Activated CD8-positive, alpha-beta memory T cell treated with anti-CD3 and anti-CD28 coated beads, Interleukin-2, amount 10 ng/mL, durations not matched to agents 7 days and 5 days (primary cell): ENCODE measurements around the gene RNF4. TPM values are rescaled to one million over a fixed set of nuclear protein-coding genes. Genes with fewer than 3 reads are reported as not detected.
"Not testable (repeated sequence)": the region's sequence is repeated elsewhere in the genome, so short reads cannot be mapped to it uniquely, and the experiment has no call there.

Source experiments
- ATAC-seq: fragments of 150-1000 bp; cut with Tn5 transposase; one replicate; pipeline ENCODE4 v1.10.0; 2021; ENCODE audit warnings: moderate library complexity
- CTCF ChIA-PET: fragments of 350-600 bp; sonication (Branson Sonifier 250); formaldehyde crosslinking; loops from one replicate; lab custom pipeline; 2021; ENCODE audit warnings: antibody characterized with exemption; lab: Charles Lee
- DNase-seq: peaks from one replicate; pipeline ENCODE4 v3.0.0-alpha.2; 2020
- H3K27ac Mint-ChIP-seq: one replicate; pipeline ENCODE4 v1.8.0; 2021; ENCODE audit warnings: mild to moderate bottlenecking, mixed read lengths
- H3K27me3 Mint-ChIP-seq: one replicate; pipeline ENCODE4 v1.8.0; 2021; ENCODE audit warnings: mixed read lengths
- H3K36me3 Mint-ChIP-seq: one replicate; pipeline ENCODE4 v1.8.0; 2021; ENCODE audit warnings: mild to moderate bottlenecking, mixed read lengths
- H3K4me1 Mint-ChIP-seq: one replicate; pipeline ENCODE4 v1.8.0; 2021; ENCODE audit warnings: mixed read lengths
- H3K4me3 Mint-ChIP-seq: one replicate; pipeline ENCODE4 v1.8.0; 2021; ENCODE audit warnings: mild to moderate bottlenecking, moderate library complexity, mixed read lengths
- H3K9me3 Mint-ChIP-seq: one replicate; pipeline ENCODE4 v1.8.0; 2022; ENCODE audit warnings: low read depth, mixed read lengths
- total RNA-seq, 2 experiments: library from RNA; stranded (reverse); gene quantifications; one replicate each; pipeline ENCODE4 v1.2.3, GENCODE V29; 2021

The RNF4 gene
- total RNA-seq, 2 experiments from 2014 or later, result 108 to 116 TPM

GRCh38 chr4:2511645-2512131 lies 42.8 kb downstream of the RNF4 start:
- Mint-ChIP-seq H3K9me3 (no peaks in the 10 kb centered on the region), H3K4me1 (peaks cover 32% of the 10 kb centered on the region), H3K4me3 (no peak overlapping the region), H3K27me3 (no peaks in the 10 kb centered on the region), H3K36me3 (peaks cover 56% of the 10 kb centered on the region), H3K27ac (peak overlapping the region; percentile 83)
- DNase-seq (peak; percentile 46), ATAC-seq (peak; percentile 60)
- CTCF ChIA-PET, result no interaction called here

- Mint-ChIP-seq H3K4me1 (peaks cover 32% of the 10 kb centered on the region), H3K4me3 (no peak overlapping the region), H3K36me3 (peaks cover 55% of the 10 kb centered on the region), H3K27me3 (no peaks in the 10 kb centered on the region), H3K27ac (peak overlapping the region; percentile 83), H3K9me3 (no peaks in the 10 kb centered on the region)
- CTCF ChIA-PET, result no interaction called here
- DNase-seq, result no peak
- ATAC-seq, result no peak
These were observed 43.7 kb downstream of the RNF4 start for GRCh38 chr4:2512396-2513135.

- H3K9me3 Mint-ChIP-seq, H3K27me3 Mint-ChIP-seq, ATAC-seq, CTCF ChIA-PET, H3K27ac Mint-ChIP-seq, H3K4me3 Mint-ChIP-seq, DNase-seq: not testable (repeated sequence)
- H3K36me3 Mint-ChIP-seq, result peaks cover 56% of the 10 kb centered on the region
- peaks cover 26% of the 10 kb centered on the region for H3K4me1 Mint-ChIP-seq
These were observed 45.3 kb downstream of the RNF4 start for GRCh38 chr4:2514193-2514592.

GRCh38 chr4:2514944-2515343 lies 46.0 kb downstream of the RNF4 start:
- Mint-ChIP-seq H3K4me1 (peaks cover 19% of the 10 kb centered on the region), H3K36me3 (peaks cover 51% of the 10 kb centered on the region)
- not testable (repeated sequence) for ATAC-seq

GRCh38 chr4:2515830-2516550 lies 47.1 kb downstream of the RNF4 start:
- CTCF ChIA-PET, result no interaction called here
- peaks cover 8% of the 10 kb centered on the region for H3K4me1 Mint-ChIP-seq
- H3K27me3 Mint-ChIP-seq, result no peaks in the 10 kb centered on the region
- peaks cover 43% of the 10 kb centered on the region for H3K36me3 Mint-ChIP-seq
- H3K27ac Mint-ChIP-seq, result no peak overlapping the region
- no peak for DNase-seq
- H3K4me3 Mint-ChIP-seq, result no peak overlapping the region
- H3K9me3 Mint-ChIP-seq, result no peaks in the 10 kb centered on the region
- ATAC-seq, result no peak

More at GRCh38 chr4:2514944-2515343, 46.0 kb downstream of the RNF4 start:
- H3K27ac Mint-ChIP-seq, H3K4me3 Mint-ChIP-seq, CTCF ChIA-PET, DNase-seq, H3K27me3 Mint-ChIP-seq, H3K9me3 Mint-ChIP-seq: not testable (repeated sequence)

- peaks cover 44% of the 10 kb centered on the region for H3K36me3 Mint-ChIP-seq
- no peak overlapping the region for H3K27ac Mint-ChIP-seq
- ATAC-seq (no peak), DNase-seq (no peak)
- H3K27me3 Mint-ChIP-seq, result no peaks in the 10 kb centered on the region
- no peak overlapping the region for H3K4me3 Mint-ChIP-seq
- peaks cover 6% of the 10 kb centered on the region for H3K4me1 Mint-ChIP-seq
- CTCF ChIA-PET, result no interaction called here
- H3K9me3 Mint-ChIP-seq, result no peaks in the 10 kb centered on the region
These were observed 47.7 kb downstream of the RNF4 start for GRCh38 chr4:2516635-2517034.

GRCh38 chr4:2526559-2526958 lies 57.7 kb downstream of the RNF4 start:
- Mint-ChIP-seq H3K27me3 (no peaks in the 10 kb centered on the region), H3K36me3 (peaks cover 2% of the 10 kb centered on the region), H3K9me3 (no peaks in the 10 kb centered on the region), H3K4me1 (no peaks in the 10 kb centered on the region), H3K4me3 (no peak overlapping the region), H3K27ac (no peak overlapping the region)
- peak; percentile 23 for ATAC-seq
- no peak for DNase-seq
- CTCF ChIA-PET, result no interaction called here

GRCh38 chr4:2534904-2535375 lies 66.0 kb downstream of the RNF4 start:
- Mint-ChIP-seq H3K36me3 (peaks cover 5% of the 10 kb centered on the region), H3K27me3 (no peaks in the 10 kb centered on the region), H3K4me3 (peak overlapping the region; percentile 81), H3K4me1 (peaks cover 17% of the 10 kb centered on the region), H3K27ac (peak overlapping the region; percentile 91), H3K9me3 (no peaks in the 10 kb centered on the region)
- CTCF ChIA-PET, result interaction anchor here (0.7 to 1.6 kb wide), 6 partner anchors 12 to 318 kb away, joined by 3 to 10 read pairs (median 4); no protein-coding TSS in a partner anchor
- DNase-seq (no peak), ATAC-seq (no peak)

GRCh38 chr4:2535376-2536192 lies 66.7 kb downstream of the RNF4 start:
- Mint-ChIP-seq H3K27ac (peak overlapping the region; percentile 91), H3K27me3 (no peaks in the 10 kb centered on the region), H3K4me1 (peaks cover 19% of the 10 kb centered on the region), H3K9me3 (no peaks in the 10 kb centered on the region), H3K4me3 (peak overlapping the region; percentile 81), H3K36me3 (peaks cover 5% of the 10 kb centered on the region)
- peak; percentile 73 for DNase-seq
- ATAC-seq, result peak; percentile 32
- CTCF ChIA-PET, result interaction anchor here (0.9 to 1.6 kb wide), 8 partner anchors 12 to 318 kb away, joined by 3 to 10 read pairs (median 4); partner anchors contain the start of genes RNF4 and TNIP2

GRCh38 chr4:2536193-2537010 lies 67.5 kb downstream of the RNF4 start, which contains the start of gene FAM193A:
TSS of gene FAM193A (plus strand) at chr4:2536647. CDS start at chr4:2536916, 269 bp downstream.
- ATAC-seq (peak; percentile 94), DNase-seq (peak; percentile 100)
- Mint-ChIP-seq H3K36me3 (peaks cover 5% of the 10 kb centered on the region), H3K27me3 (no peaks in the 10 kb centered on the region), H3K27ac (peak within 1 kb of the TSS; percentile 91), H3K4me3 (peak within 1 kb of the TSS; percentile 86), H3K4me1 (peaks cover 19% of the 10 kb centered on the region), H3K9me3 (no peaks in the 10 kb centered on the region)
- CTCF ChIA-PET, result interaction anchor here (0.9 to 1.7 kb wide), 5 partner anchors 25 to 220 kb away, joined by 3 to 4 read pairs (median 3); partner anchors contain the start of genes RNF4 and TNIP2

- H3K27ac Mint-ChIP-seq, result peak overlapping the region; percentile 86
- peaks cover 5% of the 10 kb centered on the region for H3K36me3 Mint-ChIP-seq
- CTCF ChIA-PET, result interaction anchor here (0.7 to 1.7 kb wide), 4 partner anchors 18 to 68 kb away, joined by 3 to 4 read pairs (median 3); partner anchors contain the start of gene RNF4
- DNase-seq (peak; percentile 69), ATAC-seq (peak; percentile 21)
- H3K27me3 Mint-ChIP-seq, result no peaks in the 10 kb centered on the region
- H3K4me1 Mint-ChIP-seq, result peaks cover 19% of the 10 kb centered on the region
- no peaks in the 10 kb centered on the region for H3K9me3 Mint-ChIP-seq
- peak overlapping the region; percentile 86 for H3K4me3 Mint-ChIP-seq
These were observed 68.3 kb downstream of the RNF4 start for GRCh38 chr4:2537011-2537830.
